Liver (tissue), 9 donors: ENCODE measurements around the gene PDCD6IP. TPM values are rescaled to one million over a fixed set of nuclear protein-coding genes. Genes with fewer than 3 reads are reported as not detected.
"Not testable (repeated sequence)": the region's sequence is repeated elsewhere in the genome, so short reads cannot be mapped to it uniquely, and the experiment has no call there.

Experiments
- DNase-seq: peaks from one replicate; pipeline ENCODE4 v3.0.0-alpha.2; 2017; ENCODE audit warnings: low spot score
- H3K27ac ChIP-seq, 2 donors: one replicate each; pipeline ENCODE4 v1.7.0; 2013; ENCODE audit warnings: inconsistent platforms in 2 of 2, low read length in 2 of 2, control low read depth in 1 of 2, low read depth in 1 of 2, mild to moderate bottlenecking in 1 of 2
- H3K27me3 ChIP-seq, 4 donors: one replicate each; pipeline versions ENCODE4 v1.6.1 to v1.7.0; 2013; ENCODE audit warnings: low read length in 3 of 4, inconsistent platforms in 1 of 4, mild to moderate bottlenecking in 1 of 4, moderate library complexity in 1 of 4; ENCODE audit not compliant: control insufficient read depth in 4 of 4, insufficient read depth in 4 of 4
- H3K36me3 ChIP-seq, 4 donors: one replicate each; pipeline versions ENCODE4 v1.6.1 to v1.7.0; 2013; ENCODE audit warnings: low read length in 3 of 4, mild to moderate bottlenecking in 3 of 4, low read depth in 1 of 4, moderate library complexity in 1 of 4; ENCODE audit not compliant: control insufficient read depth in 4 of 4, insufficient read depth in 3 of 4
- H3K4me1 ChIP-seq, 4 donors: one replicate each; pipeline versions ENCODE4 v1.6.1 to v1.7.0; 2013; ENCODE audit warnings: low read length in 3 of 4, mild to moderate bottlenecking in 3 of 4, moderate library complexity in 1 of 4; ENCODE audit not compliant: control insufficient read depth in 4 of 4, insufficient read depth in 4 of 4
- H3K4me3 ChIP-seq, 3 donors: one replicate each; pipeline versions ENCODE4 v1.6.1 to v1.7.0; 2013; ENCODE audit warnings: low read length in 3 of 3, control low read depth in 1 of 3, low read depth in 1 of 3, mild to moderate bottlenecking in 1 of 3
- H3K9ac ChIP-seq, 2 donors: one replicate each; pipeline ENCODE4 v1.7.0; 2013; ENCODE audit warnings: low read length in 2 of 2, mild to moderate bottlenecking in 2 of 2, moderate library complexity in 2 of 2, control low read depth in 1 of 2, low read depth in 1 of 2
- H3K9me3 ChIP-seq, 4 donors: one replicate each; pipeline versions ENCODE4 v1.6.1 to v1.7.0; 2013; ENCODE audit warnings: low read length in 3 of 4; ENCODE audit not compliant: control insufficient read depth in 4 of 4
- EGR1 ChIP-seq, 2 donors: IDR thresholded peaks; 2 replicates each; pipeline ENCODE4 v1.6.1; 2016 to 2018; ENCODE audit warnings: antibody characterized with exemption in 2 of 2, low read depth in 2 of 2
- FOXA1 ChIP-seq: IDR thresholded peaks from 2 replicates; pipeline ENCODE4 v1.6.1; 2016; ENCODE audit warnings: antibody characterized with exemption
- FOXA2 ChIP-seq: IDR thresholded peaks from 2 replicates; pipeline ENCODE4 v1.6.1; 2016; ENCODE audit warnings: antibody characterized with exemption
- GABPA ChIP-seq, 2 donors: IDR thresholded peaks in 1 of 2; conservative IDR thresholded peaks in 1 of 2; 2 replicates each; pipeline ENCODE4 v1.6.1; 2016; ENCODE audit warnings: antibody characterized with exemption in 2 of 2, mild to moderate bottlenecking in 1 of 2, moderate library complexity in 1 of 2
- HNF4A ChIP-seq, 2 donors: conservative IDR thresholded peaks; 2 replicates each; pipeline ENCODE4 v1.6.1; 2016; ENCODE audit warnings: antibody characterized with exemption in 2 of 2, mild to moderate bottlenecking in 2 of 2
- HNF4G ChIP-seq: IDR thresholded peaks from 2 replicates; pipeline ENCODE4 v1.6.1; 2016; ENCODE audit warnings: antibody characterized with exemption
- JUND ChIP-seq, 2 donors: IDR thresholded peaks; 2 replicates each; pipeline ENCODE4 v1.6.1; 2016; ENCODE audit warnings: antibody characterized with exemption in 2 of 2
- NR2F2 ChIP-seq: IDR thresholded peaks from 2 replicates; pipeline ENCODE4 v1.6.1; 2016; ENCODE audit warnings: antibody characterized with exemption
- RAD21 ChIP-seq, 2 donors: IDR thresholded peaks; 2 replicates each; pipeline ENCODE4 v1.6.1; 2016; ENCODE audit warnings: antibody characterized with exemption in 2 of 2, mild to moderate bottlenecking in 2 of 2
- RXRA ChIP-seq, 2 donors: IDR thresholded peaks; 2 replicates each; pipeline ENCODE4 v1.6.1; 2017 to 2018; ENCODE audit warnings: antibody characterized with exemption in 2 of 2, mild to moderate bottlenecking in 1 of 2
- SP1 ChIP-seq: IDR thresholded peaks from 2 replicates; pipeline ENCODE4 v1.6.1; 2018; ENCODE audit warnings: antibody characterized with exemption, mild to moderate bottlenecking
- TAF1 ChIP-seq: conservative IDR thresholded peaks from 2 replicates; pipeline ENCODE4 v1.6.1; 2016; ENCODE audit warnings: antibody characterized with exemption, mild to moderate bottlenecking
- YY1 ChIP-seq: IDR thresholded peaks from 2 replicates; pipeline ENCODE4 v1.6.1; 2016; ENCODE audit warnings: antibody characterized with exemption, mild to moderate bottlenecking
- WGBS: extraction: QIAGEN DNeasy Blood & Tissue Kit; methylation state at CpG from one replicate; pipeline ENCODE4 v1.1.7; 2013; 5-methylcytosine and 5-hydroxymethylcytosine counted together
- polyA plus RNA-seq, 2 donors: library from polyadenylated mRNA; stranded (reverse) in 1 of 2; unstranded in 1 of 2; fragments of 200-250 nt in 1 of 2; fragments of >200 nt in 1 of 2; fragmentation: Nextera tagmentation in 1 of 2; extraction: Ambion mirVana in 1 of 2; gene quantifications; one replicate each; pipeline versions ENCODE4 v1.2.1 to v1.2.3, GENCODE V29; 2013 to 2015
- total RNA-seq, 2 donors: library from RNA; depleted of rRNA; stranded (reverse); fragments of >200 nt; gene quantifications; one replicate each; pipeline ENCODE4 v1.2.3, GENCODE V29; 2014
- TF ChIP-seq, protein P1 (sequence below): fragments of 150-350 bp; IDR thresholded peaks from 2 replicates; pipeline ENCODE4 v1.5.1; 2017; ENCODE audit warnings: improper control_type of control experiment, low read depth, low read length; ENCODE audit not compliant: missing input control
- TF ChIP-seq, protein P2 (sequence below): IDR thresholded peaks from 2 replicates; pipeline ENCODE4 v1.6.1; 2016; ENCODE audit warnings: antibody characterized with exemption
- TF ChIP-seq, protein P3 (sequence below): IDR thresholded peaks from 2 replicates; pipeline ENCODE4 v1.6.1; 2016; ENCODE audit warnings: antibody characterized with exemption
- TF ChIP-seq, protein P4 (sequence below): IDR thresholded peaks from 2 replicates; pipeline ENCODE4 v1.6.1; 2016; ENCODE audit warnings: antibody characterized with exemption, mild to moderate bottlenecking
- TF ChIP-seq, protein P5 (sequence below): IDR thresholded peaks from 2 replicates; pipeline ENCODE4 v1.6.1; 2016; ENCODE audit warnings: antibody characterized with exemption
- donor health status: healthy.
- donor health status: healthy.
- donor health status: healthy.
- donor health status: healthy.
- donor health status: healthy.

PDCD6IP gene
- total and polyA plus RNA-seq, 4 donors: 31.9 to 73.8 (median 47.9) TPM

DNA sequence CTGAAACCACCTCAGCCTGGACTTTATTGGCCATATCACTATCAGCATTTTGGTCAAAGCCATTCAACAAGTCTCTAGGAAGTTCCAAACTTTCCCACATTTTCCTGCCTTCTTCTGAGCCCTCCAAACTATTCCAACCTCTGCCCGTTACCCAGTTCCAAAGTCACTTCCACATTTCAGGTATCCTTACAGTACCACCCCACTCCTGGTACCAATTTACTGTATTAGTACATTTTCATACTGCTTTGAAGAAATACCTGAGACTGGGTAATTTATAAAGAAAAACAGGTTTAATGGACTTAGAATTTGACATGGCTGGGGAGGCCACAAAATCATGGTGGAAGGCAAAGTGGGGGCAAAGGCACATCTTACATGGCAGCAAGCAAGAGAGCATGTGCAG, 44.0 kb upstream of the PDCD6IP start:
- not testable (repeated sequence) for H3K9ac ChIP-seq, DNase-seq, H3K4me1 ChIP-seq, H3K27ac ChIP-seq, H3K4me3 ChIP-seq, H3K9me3 ChIP-seq, H3K36me3 ChIP-seq, H3K27me3 ChIP-seq
- 98% methylated on average over 1 of the region's 1 CpG for WGBS

DNA sequence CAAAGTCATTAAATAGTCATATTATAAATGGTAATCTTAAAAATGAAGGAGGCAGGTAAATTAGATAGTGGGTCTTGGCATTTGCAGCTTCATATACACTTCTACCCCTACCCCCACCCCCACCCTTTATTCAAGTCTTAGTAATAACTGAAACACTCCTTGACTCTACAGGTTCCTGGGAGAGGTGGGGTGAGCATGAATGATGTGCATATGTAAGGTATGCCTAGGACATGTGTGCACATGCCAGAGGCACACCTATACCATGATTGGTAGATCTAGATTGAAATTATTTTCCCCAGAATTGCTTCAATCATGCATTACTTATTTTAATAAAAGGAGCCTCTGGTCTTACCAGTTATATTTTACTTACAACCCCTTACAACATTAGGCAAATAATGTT, 40.1 kb upstream of the PDCD6IP start:
- Histone ChIP-seq H3K4me1 (no peaks in the 10 kb centered on the region), H3K9ac (no peak overlapping the region), H3K27ac (no peak overlapping the region), H3K4me3 (no peak overlapping the region), H3K36me3 (no peaks in the 10 kb centered on the region), H3K9me3 (peaks cover 0 to 7% (median 2%) of the 10 kb centered on the region in 4 donors), H3K27me3 (no peaks in the 10 kb centered on the region)
- TF ChIP-seq RXRA (IDR thresholded peaks at IDR 0.05): no peak
- no peak for TF ChIP-seq HNF4G
- TF ChIP-seq FOXA2: no peak
- TF ChIP-seq NR2F2: no peak
- TF ChIP-seq, protein P1, sequence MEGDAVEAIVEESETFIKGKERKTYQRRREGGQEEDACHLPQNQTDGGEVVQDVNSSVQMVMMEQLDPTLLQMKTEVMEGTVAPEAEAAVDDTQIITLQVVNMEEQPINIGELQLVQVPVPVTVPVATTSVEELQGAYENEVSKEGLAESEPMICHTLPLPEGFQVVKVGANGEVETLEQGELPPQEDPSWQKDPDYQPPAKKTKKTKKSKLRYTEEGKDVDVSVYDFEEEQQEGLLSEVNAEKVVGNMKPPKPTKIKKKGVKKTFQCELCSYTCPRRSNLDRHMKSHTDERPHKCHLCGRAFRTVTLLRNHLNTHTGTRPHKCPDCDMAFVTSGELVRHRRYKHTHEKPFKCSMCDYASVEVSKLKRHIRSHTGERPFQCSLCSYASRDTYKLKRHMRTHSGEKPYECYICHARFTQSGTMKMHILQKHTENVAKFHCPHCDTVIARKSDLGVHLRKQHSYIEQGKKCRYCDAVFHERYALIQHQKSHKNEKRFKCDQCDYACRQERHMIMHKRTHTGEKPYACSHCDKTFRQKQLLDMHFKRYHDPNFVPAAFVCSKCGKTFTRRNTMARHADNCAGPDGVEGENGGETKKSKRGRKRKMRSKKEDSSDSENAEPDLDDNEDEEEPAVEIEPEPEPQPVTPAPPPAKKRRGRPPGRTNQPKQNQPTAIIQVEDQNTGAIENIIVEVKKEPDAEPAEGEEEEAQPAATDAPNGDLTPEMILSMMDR: no peak
- no peak for TF ChIP-seq RAD21 (IDR thresholded peaks at IDR 0.05)
- TF ChIP-seq, protein P2, sequence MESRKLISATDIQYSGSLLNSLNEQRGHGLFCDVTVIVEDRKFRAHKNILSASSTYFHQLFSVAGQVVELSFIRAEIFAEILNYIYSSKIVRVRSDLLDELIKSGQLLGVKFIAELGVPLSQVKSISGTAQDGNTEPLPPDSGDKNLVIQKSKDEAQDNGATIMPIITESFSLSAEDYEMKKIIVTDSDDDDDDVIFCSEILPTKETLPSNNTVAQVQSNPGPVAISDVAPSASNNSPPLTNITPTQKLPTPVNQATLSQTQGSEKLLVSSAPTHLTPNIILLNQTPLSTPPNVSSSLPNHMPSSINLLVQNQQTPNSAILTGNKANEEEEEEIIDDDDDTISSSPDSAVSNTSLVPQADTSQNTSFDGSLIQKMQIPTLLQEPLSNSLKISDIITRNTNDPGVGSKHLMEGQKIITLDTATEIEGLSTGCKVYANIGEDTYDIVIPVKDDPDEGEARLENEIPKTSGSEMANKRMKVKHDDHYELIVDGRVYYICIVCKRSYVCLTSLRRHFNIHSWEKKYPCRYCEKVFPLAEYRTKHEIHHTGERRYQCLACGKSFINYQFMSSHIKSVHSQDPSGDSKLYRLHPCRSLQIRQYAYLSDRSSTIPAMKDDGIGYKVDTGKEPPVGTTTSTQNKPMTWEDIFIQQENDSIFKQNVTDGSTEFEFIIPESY: no peak
- TF ChIP-seq YY1: no peak
- no peak for TF ChIP-seq JUND (IDR thresholded peaks at IDR 0.05)
- no peak for TF ChIP-seq HNF4A (conservative IDR thresholded peaks at IDR 0.05)
- TF ChIP-seq FOXA1: no peak
- no peak for TF ChIP-seq GABPA (IDR thresholded peaks at IDR 0.05 in 1 of 2, conservative IDR thresholded peaks at IDR 0.05 in 1 of 2)
- no peak for TF ChIP-seq SP1
- TF ChIP-seq, protein P3, sequence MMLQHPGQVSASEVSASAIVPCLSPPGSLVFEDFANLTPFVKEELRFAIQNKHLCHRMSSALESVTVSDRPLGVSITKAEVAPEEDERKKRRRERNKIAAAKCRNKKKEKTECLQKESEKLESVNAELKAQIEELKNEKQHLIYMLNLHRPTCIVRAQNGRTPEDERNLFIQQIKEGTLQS: no peak
- TF ChIP-seq EGR1 (IDR thresholded peaks at IDR 0.05; ENCODE audit: low read depth in 2 of 2): no peak
- no peak for TF ChIP-seq TAF1
- TF ChIP-seq, protein P4, sequence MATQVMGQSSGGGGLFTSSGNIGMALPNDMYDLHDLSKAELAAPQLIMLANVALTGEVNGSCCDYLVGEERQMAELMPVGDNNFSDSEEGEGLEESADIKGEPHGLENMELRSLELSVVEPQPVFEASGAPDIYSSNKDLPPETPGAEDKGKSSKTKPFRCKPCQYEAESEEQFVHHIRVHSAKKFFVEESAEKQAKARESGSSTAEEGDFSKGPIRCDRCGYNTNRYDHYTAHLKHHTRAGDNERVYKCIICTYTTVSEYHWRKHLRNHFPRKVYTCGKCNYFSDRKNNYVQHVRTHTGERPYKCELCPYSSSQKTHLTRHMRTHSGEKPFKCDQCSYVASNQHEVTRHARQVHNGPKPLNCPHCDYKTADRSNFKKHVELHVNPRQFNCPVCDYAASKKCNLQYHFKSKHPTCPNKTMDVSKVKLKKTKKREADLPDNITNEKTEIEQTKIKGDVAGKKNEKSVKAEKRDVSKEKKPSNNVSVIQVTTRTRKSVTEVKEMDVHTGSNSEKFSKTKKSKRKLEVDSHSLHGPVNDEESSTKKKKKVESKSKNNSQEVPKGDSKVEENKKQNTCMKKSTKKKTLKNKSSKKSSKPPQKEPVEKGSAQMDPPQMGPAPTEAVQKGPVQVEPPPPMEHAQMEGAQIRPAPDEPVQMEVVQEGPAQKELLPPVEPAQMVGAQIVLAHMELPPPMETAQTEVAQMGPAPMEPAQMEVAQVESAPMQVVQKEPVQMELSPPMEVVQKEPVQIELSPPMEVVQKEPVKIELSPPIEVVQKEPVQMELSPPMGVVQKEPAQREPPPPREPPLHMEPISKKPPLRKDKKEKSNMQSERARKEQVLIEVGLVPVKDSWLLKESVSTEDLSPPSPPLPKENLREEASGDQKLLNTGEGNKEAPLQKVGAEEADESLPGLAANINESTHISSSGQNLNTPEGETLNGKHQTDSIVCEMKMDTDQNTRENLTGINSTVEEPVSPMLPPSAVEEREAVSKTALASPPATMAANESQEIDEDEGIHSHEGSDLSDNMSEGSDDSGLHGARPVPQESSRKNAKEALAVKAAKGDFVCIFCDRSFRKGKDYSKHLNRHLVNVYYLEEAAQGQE: no peak
- TF ChIP-seq, protein P5, sequence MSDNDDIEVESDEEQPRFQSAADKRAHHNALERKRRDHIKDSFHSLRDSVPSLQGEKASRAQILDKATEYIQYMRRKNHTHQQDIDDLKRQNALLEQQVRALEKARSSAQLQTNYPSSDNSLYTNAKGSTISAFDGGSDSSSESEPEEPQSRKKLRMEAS: no peak
- no peak for DNase-seq
